ENCODE measurements around the gene PARP12. TPM values are rescaled to one million over a fixed set of nuclear protein-coding genes. Genes with fewer than 3 reads are reported as not detected.

The PARP12 gene
- total RNA-seq, 1 donor from 2014 or later, result 14.5 TPM

DNA sequence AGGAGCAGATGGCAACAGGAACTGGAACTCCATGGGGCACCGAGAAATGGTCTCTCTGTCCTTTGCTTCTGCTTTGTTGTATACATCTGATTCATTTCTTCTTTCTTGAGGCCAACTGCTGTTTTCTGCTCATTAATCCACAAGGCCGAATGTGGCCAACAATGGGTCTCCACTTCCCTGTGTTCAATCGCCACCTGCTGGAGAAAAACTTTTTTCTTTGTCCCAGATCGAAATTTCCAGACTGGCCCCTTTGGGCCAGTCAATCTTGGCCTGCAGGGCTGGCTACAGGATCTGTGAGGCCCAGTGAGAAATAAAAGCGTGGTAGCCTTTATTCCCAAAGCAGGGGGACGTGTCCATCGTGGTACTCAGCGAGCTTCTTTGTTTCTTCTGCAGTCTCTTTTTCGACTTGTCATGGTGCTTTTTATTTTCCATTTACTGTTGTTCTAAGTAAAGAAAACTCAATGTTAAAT is 58.8 kb downstream of the PARP12 start:
- no peaks in the 10 kb centered on the region for H3K4me1 Mint-ChIP-seq (ENCODE audit: unreplicated experiment)
- no peaks in the 10 kb centered on the region for H3K9me3 Mint-ChIP-seq (ENCODE audit: unreplicated experiment)
- no peaks in the 10 kb centered on the region for H3K36me3 Mint-ChIP-seq (ENCODE audit: low read depth, unreplicated experiment)
- TF ChIP-seq, protein P1, sequence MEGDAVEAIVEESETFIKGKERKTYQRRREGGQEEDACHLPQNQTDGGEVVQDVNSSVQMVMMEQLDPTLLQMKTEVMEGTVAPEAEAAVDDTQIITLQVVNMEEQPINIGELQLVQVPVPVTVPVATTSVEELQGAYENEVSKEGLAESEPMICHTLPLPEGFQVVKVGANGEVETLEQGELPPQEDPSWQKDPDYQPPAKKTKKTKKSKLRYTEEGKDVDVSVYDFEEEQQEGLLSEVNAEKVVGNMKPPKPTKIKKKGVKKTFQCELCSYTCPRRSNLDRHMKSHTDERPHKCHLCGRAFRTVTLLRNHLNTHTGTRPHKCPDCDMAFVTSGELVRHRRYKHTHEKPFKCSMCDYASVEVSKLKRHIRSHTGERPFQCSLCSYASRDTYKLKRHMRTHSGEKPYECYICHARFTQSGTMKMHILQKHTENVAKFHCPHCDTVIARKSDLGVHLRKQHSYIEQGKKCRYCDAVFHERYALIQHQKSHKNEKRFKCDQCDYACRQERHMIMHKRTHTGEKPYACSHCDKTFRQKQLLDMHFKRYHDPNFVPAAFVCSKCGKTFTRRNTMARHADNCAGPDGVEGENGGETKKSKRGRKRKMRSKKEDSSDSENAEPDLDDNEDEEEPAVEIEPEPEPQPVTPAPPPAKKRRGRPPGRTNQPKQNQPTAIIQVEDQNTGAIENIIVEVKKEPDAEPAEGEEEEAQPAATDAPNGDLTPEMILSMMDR (IDR thresholded peaks at IDR 0.05; ENCODE audit: unreplicated experiment), result peak; percentile 83
- no peak overlapping the region for H3K4me3 Mint-ChIP-seq (ENCODE audit: unreplicated experiment)
- H3K27ac Mint-ChIP-seq (ENCODE audit: unreplicated experiment), result no peak overlapping the region
- H3K27me3 Mint-ChIP-seq (ENCODE audit: unreplicated experiment), result peaks cover 5% of the 10 kb centered on the region
- peak; percentile 72 for DNase-seq (ENCODE audit: low spot score)

DNA sequence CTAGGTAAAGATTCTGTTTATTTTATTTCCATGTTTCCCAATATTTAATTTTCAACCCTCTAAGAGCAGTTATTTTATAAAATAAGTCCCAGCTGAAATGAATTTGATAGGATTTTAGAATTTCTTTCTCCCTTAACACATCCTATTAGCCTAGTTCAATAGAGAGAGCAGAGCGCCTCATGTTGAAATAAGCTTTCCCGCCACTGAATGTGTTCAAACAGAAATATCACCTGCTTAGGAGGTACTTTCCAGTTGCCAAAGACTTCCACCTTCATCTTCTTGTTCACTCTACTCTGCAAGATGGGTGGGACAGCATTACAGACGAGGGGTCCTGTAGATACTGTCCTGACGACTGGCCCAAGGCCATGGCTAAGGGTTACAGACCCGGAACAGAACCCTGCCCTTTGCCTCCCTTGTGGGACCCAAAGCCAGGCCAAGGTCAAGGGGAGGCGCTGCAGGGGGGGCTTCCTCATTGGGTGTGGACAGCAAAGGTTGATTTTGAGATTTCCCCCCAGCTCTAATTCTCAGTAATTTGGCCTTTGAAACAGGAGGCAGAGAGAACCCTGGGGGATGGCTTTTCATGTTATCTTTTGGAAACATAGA is 62.0 kb downstream of the PARP12 start:
- no peak overlapping the region for H3K4me3 Mint-ChIP-seq (ENCODE audit: unreplicated experiment)
- H3K27ac Mint-ChIP-seq (ENCODE audit: unreplicated experiment), result no peak overlapping the region
- TF ChIP-seq, protein P1 (IDR thresholded peaks at IDR 0.05; ENCODE audit: unreplicated experiment), result no peak
- no peaks in the 10 kb centered on the region for H3K36me3 Mint-ChIP-seq (ENCODE audit: low read depth, unreplicated experiment)
- H3K27me3 Mint-ChIP-seq (ENCODE audit: unreplicated experiment), result peaks cover 6% of the 10 kb centered on the region
- no peaks in the 10 kb centered on the region for H3K4me1 Mint-ChIP-seq (ENCODE audit: unreplicated experiment)
- no peak for DNase-seq (ENCODE audit: low spot score)
- no peaks in the 10 kb centered on the region for H3K9me3 Mint-ChIP-seq (ENCODE audit: unreplicated experiment)

DNA sequence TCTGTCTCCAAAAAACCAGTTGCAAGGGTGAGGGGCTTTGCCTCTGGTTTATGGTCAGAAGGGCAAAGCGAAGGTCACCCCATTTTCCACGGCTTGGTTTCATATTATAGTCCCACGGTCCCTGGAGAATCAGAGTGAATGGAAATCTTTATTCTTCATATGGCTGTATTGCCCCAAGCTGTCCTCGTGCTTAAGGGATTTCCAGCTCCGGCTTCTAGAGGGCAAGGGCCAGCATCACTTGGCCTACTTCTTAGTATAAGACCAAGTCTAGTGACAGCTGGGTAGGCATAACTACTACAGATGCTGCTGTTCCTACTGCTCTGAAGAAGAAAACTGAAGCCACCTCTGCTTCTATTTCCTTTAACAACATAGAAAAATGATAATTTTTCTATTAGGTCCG is 63.2 kb downstream of the PARP12 start:
- H3K4me1 Mint-ChIP-seq (ENCODE audit: unreplicated experiment), result no peaks in the 10 kb centered on the region
- TF ChIP-seq, protein P1 (IDR thresholded peaks at IDR 0.05; ENCODE audit: unreplicated experiment), result no peak
- no peaks in the 10 kb centered on the region for H3K36me3 Mint-ChIP-seq (ENCODE audit: low read depth, unreplicated experiment)
- DNase-seq (ENCODE audit: low spot score), result no peak
- peaks cover 7% of the 10 kb centered on the region for H3K27me3 Mint-ChIP-seq (ENCODE audit: unreplicated experiment)
- no peak overlapping the region for H3K27ac Mint-ChIP-seq (ENCODE audit: unreplicated experiment)
- no peaks in the 10 kb centered on the region for H3K9me3 Mint-ChIP-seq (ENCODE audit: unreplicated experiment)
- H3K4me3 Mint-ChIP-seq (ENCODE audit: unreplicated experiment), result no peak overlapping the region

DNA sequence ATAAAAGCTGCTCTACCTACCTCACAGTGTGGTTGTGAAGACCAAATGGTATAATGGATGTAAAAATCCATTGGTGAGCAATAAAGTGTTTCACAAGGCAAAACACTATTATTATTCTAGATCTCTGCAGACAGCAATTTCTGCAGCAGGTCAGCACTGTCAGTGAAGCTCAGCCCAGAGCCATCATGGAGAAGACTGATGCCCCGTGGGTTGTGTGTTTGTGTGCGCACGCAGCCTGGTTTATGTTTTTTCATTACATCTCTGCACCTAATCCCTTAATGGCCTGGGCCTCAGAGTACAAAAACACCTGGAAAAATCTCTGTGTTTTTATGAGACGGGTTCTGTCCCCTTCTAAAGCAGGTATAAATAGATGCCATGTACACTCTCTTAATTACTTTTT is 64.2 kb downstream of the PARP12 start:
- no peaks in the 10 kb centered on the region for H3K4me1 Mint-ChIP-seq (ENCODE audit: unreplicated experiment)
- TF ChIP-seq, protein P1 (IDR thresholded peaks at IDR 0.05; ENCODE audit: unreplicated experiment), result no peak
- H3K27ac Mint-ChIP-seq (ENCODE audit: unreplicated experiment), result no peak overlapping the region
- DNase-seq (ENCODE audit: low spot score), result no peak
- no peak overlapping the region for H3K4me3 Mint-ChIP-seq (ENCODE audit: unreplicated experiment)
- peaks cover 7% of the 10 kb centered on the region for H3K27me3 Mint-ChIP-seq (ENCODE audit: unreplicated experiment)
- no peaks in the 10 kb centered on the region for H3K36me3 Mint-ChIP-seq (ENCODE audit: low read depth, unreplicated experiment)
- no peaks in the 10 kb centered on the region for H3K9me3 Mint-ChIP-seq (ENCODE audit: unreplicated experiment)

DNA sequence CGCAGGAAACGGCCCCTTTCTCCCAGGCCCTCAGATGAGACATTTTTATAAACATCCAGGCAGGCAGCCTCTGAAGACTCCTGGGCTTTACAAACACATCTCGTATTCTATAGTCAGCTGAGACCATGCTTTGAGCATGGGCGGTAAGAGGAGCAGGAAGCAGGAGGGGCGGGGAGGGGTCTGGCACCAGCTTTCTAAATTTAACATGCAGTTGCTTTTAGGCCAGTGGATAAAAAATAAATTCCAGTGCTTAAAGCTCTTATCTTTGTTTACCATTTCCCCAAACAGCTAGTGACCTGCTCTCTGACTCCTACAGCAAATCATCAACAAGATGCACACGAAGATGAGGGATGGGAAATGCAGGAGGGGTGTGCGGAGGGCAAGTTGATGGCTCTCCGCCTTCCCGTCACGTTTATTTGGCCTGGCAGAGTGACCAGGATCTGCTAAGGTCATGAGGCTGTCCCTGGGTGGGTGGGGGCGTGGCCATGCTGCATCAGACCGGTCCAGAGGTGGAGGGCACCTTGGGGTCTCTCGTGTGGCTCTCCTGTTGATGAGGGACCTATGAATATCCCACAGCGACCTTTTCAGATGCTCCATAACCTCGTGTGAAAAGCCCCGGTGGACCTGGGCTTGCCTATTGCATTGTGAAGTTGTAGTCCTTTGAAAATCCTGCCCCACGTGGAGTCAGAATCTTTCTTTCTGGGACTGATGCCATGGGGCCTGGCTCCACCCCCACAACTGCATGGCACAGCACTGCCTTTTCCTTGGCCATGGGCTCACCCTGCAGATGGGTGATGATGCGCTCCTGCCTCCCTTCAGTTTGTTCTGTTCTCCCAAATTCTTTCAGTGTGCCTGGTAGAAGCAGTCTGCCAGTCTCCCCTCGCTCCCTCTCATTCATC is 67.5 kb downstream of the PARP12 start:
- no peak for DNase-seq (ENCODE audit: low spot score)
- Mint-ChIP-seq H3K27me3 (ENCODE audit: unreplicated experiment) (peaks cover 2% of the 10 kb centered on the region), H3K27ac (ENCODE audit: unreplicated experiment) (no peak overlapping the region), H3K36me3 (ENCODE audit: low read depth, unreplicated experiment) (no peaks in the 10 kb centered on the region), H3K4me1 (ENCODE audit: unreplicated experiment) (no peaks in the 10 kb centered on the region), H3K9me3 (ENCODE audit: unreplicated experiment) (no peaks in the 10 kb centered on the region), H3K4me3 (ENCODE audit: unreplicated experiment) (no peak overlapping the region)
- TF ChIP-seq, protein P1 (IDR thresholded peaks at IDR 0.05; ENCODE audit: unreplicated experiment), result no peak
